A204.1 (cell line): ENCODE data around the gene STX16.
"Not testable (repeated sequence)": the region's sequence is repeated elsewhere in the genome, so short reads cannot be mapped to it uniquely, and the experiment has no call there.

ENCODE experiments used
- FAIRE-seq: peaks from 2 replicates; lab custom pipeline; 2012; peaks lifted over from hg19 to GRCh38; lab: Jason Lieb, UNC

STX16 gene

GRCh38 chr20:58712151-58712791 is 61.2 kb downstream of the STX16 start:
- FAIRE-seq, result no peak

- FAIRE-seq, result no peak
These were observed 62.0 kb downstream of the STX16 start for GRCh38 chr20:58712806-58713731.

- no peak for FAIRE-seq
These were observed 62.8 kb downstream of the STX16 start for GRCh38 chr20:58713801-58714339.

- no peak for FAIRE-seq
These were observed 63.3 kb downstream of the STX16 start for GRCh38 chr20:58714340-58714922.

- no peak for FAIRE-seq
These were observed 63.9 kb downstream of the STX16 start for GRCh38 chr20:58714923-58715351.

GRCh38 chr20:58715391-58715800 is 64.3 kb downstream of the STX16 start:
- FAIRE-seq, result no peak

- FAIRE-seq, result no peak
These were observed 64.9 kb downstream of the STX16 start for GRCh38 chr20:58715801-58716475.

GRCh38 chr20:58716476-58717277 is 65.6 kb downstream of the STX16 start:
- no peak for FAIRE-seq

GRCh38 chr20:58717278-58718091 is 66.4 kb downstream of the STX16 start:
- no peak for FAIRE-seq

- FAIRE-seq, result no peak
These were observed 67.1 kb downstream of the STX16 start for GRCh38 chr20:58718121-58718563.

- FAIRE-seq, result no peak
These were observed 67.6 kb downstream of the STX16 start for GRCh38 chr20:58718729-58719128.

GRCh38 chr20:58719258-58719657 is 68.2 kb downstream of the STX16 start:
- FAIRE-seq, result no peak

- no peak for FAIRE-seq
These were observed 68.9 kb downstream of the STX16 start for GRCh38 chr20:58719971-58720371.

GRCh38 chr20:58720890-58721289 is 69.8 kb downstream of the STX16 start:
- no peak for FAIRE-seq

GRCh38 chr20:58721951-58722778 is 71.1 kb downstream of the STX16 start:
- FAIRE-seq, result no peak

- no peak for FAIRE-seq
These were observed 72.0 kb downstream of the STX16 start for GRCh38 chr20:58722877-58723627.

GRCh38 chr20:58723628-58723984 is 72.5 kb downstream of the STX16 start:
- FAIRE-seq, result no peak

- FAIRE-seq, result not testable (repeated sequence)
These were observed 75.1 kb downstream of the STX16 start for GRCh38 chr20:58726156-58726555.
